Measurements from ENCODE around the gene ACAP3.

ACAP3 gene

GRCh38 chr1:1343811-1344421, 36.2 kb upstream of the ACAP3 start:
- no peak for DNase-seq

- DNase-seq: no peak
Measured at GRCh38 chr1:1342584-1343115, 34.9 kb upstream of the ACAP3 start.

- DNase-seq: no peak
Measured at GRCh38 chr1:1342061-1342562, 34.4 kb upstream of the ACAP3 start.

GRCh38 chr1:1341549-1342021, 33.9 kb upstream of the ACAP3 start:
- no peak for DNase-seq

- DNase-seq: no peak
Measured at GRCh38 chr1:1340791-1341548, 33.2 kb upstream of the ACAP3 start.

GRCh38 chr1:1340185-1340584, 32.5 kb upstream of the ACAP3 start:
- no peak for DNase-seq

- DNase-seq: no peak
Measured at GRCh38 chr1:1338278-1338677, 30.5 kb upstream of the ACAP3 start.

GRCh38 chr1:1337793-1338147, 30.0 kb upstream of the ACAP3 start:
- no peak for DNase-seq

- DNase-seq: no peak
Measured at GRCh38 chr1:1336931-1337792, 29.4 kb upstream of the ACAP3 start.

- DNase-seq: no peak
Measured at GRCh38 chr1:1336446-1336845, 28.7 kb upstream of the ACAP3 start.

GRCh38 chr1:1335792-1336248, 28.1 kb upstream of the ACAP3 start:
- no peak for DNase-seq

- no peak for DNase-seq
Measured at GRCh38 chr1:1335283-1335682, 27.6 kb upstream of the ACAP3 start.

- no peak for DNase-seq
Measured at GRCh38 chr1:1334835-1335234, 27.1 kb upstream of the ACAP3 start.

GRCh38 chr1:1333551-1334241, 26.0 kb upstream of the ACAP3 start:
- no peak for DNase-seq

- DNase-seq: no peak
Measured at GRCh38 chr1:1332774-1333480, 25.2 kb upstream of the ACAP3 start.

GRCh38 chr1:1332031-1332755, 24.5 kb upstream of the ACAP3 start:
- no peak for DNase-seq

GRCh38 chr1:1331068-1331965, 23.6 kb upstream of the ACAP3 start, which contains the start of gene TAS1R3:
TSS of gene TAS1R3 (plus strand) at chr1:1331280. CDS start at chr1:1331346, 66 bp downstream.
- DNase-seq: no peak

- DNase-seq: no peak
Measured at GRCh38 chr1:1330366-1331067, 22.8 kb upstream of the ACAP3 start.

Measured in right forelimb (tissue), 1 donor.